ENCODE measurements around the gene ATP6V0D1. TPM values are rescaled to one million over a fixed set of nuclear protein-coding genes. Genes with fewer than 3 reads are reported as not detected.
A peak's percentile ranks its signal among the peaks of the same experiment; 100 is the strongest.

ATP6V0D1 gene
- total RNA-seq, 1 donor from 2014 or later: 49.6 TPM

- no peak for DNase-seq
These were observed 35.9 kb downstream of the ATP6V0D1 start for GRCh38 chr16:67445126-67445426.

- no peak for DNase-seq
These were observed 36.5 kb downstream of the ATP6V0D1 start for GRCh38 chr16:67444259-67445125.

- DNase-seq: peak; percentile 33
These were observed 37.7 kb downstream of the ATP6V0D1 start for GRCh38 chr16:67443265-67443664.

- no peak for DNase-seq
These were observed 38.2 kb downstream of the ATP6V0D1 start for GRCh38 chr16:67442581-67443255.

- DNase-seq: no peak
These were observed 39.0 kb downstream of the ATP6V0D1 start for GRCh38 chr16:67441907-67442306.

DNA sequence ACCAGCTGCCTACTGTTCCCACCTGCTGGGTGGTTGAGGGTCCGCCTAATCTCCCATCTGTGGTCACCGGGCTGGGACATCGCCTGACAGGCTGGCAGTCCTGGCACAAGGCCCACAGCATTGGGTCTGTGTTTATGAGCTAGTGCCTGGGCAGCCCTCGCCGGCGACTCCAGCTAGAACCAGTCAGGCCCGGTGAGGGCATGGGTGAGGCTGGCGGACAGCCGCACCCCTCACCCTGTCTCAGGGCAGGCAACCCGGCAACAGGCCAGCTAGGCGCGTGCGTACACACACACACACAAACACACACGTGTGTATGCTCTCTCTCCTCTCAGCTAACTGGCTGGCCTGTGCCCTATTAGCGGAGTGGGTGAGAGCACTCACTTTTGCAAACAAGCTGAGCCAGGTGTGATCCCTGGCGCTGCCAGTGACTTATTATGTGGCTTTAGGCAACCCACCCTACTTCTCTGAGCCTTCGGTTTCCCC, 39.6 kb downstream of the ATP6V0D1 start:
- no peak for DNase-seq

DNA sequence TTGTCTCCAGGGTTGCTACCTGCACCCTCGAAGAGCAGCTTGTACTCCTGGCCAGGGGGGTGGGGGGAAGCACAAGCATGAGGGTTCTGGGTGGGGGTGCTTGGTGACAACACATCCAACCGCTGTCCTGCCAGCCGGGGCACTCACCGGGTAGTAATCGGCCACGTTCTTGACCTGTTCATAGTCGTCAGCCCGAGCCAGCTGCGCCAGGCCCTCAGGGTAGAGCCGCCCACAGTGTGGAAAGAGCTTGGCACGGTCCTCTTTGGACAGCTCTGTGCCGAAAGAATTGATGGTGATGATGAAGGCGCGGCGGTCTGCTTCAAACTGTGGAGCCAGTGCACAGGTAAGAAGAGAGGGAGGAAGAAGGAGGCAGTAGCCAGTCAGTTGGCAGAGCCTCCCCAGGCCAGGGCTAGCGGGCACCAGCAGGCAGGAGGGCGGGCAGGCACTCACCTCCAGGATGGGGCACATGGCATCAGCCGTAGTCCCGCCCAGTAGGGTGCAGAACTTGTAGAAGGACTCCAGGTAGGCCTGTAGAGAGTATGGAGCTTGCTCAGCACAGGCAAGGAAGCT, 42.0 kb downstream of the ATP6V0D1 start:
- DNase-seq: no peak

GRCh38 chr16:67438098-67438791, 42.7 kb downstream of the ATP6V0D1 start:
- no peak for DNase-seq

GRCh38 chr16:67437513-67437912, 43.4 kb downstream of the ATP6V0D1 start:
- DNase-seq: no peak

DNA sequence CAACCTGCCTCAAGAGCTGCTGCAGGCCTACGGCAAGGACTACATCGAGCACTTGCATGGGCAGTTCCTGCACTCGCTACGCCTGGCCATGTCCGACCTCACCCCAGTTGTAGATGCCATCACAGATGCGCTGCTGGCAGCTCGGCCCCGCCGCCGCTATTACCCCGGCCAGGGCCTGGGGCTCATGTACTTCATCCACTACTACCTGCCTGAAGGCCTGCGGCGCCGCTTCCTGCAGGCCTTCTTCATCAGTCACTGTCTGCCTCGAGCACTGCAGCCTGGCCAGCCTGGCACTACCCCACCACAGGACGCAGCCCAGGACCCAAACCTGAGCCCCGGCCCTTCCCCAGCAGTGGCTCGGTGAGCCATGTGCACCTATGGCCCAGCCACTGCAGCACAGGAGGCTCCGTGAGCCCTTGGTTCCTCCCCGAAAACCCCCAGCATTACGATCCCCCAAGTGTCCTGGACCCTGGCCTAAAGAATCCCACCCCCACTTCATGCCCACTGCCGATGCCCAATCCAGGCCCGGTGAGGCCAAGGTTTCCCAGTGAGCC, 44.2 kb downstream of the ATP6V0D1 start:
- no peak for DNase-seq

DNA sequence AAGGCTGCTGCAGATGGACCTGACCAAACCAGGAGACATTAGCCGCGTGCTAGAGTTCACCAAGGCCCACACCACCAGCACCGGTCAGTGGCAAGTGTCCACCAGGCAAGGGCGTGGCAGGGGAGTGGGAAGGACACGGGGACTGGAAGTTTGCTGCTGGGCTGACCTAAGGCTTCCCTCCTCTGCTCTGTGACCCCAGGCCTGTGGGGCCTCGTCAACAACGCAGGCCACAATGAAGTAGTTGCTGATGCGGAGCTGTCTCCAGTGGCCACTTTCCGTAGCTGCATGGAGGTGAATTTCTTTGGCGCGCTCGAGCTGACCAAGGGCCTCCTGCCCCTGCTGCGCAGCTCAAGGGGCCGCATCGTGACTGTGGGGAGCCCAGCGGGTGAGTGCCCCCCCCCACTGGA, 45.2 kb downstream of the ATP6V0D1 start:
- no peak for DNase-seq

DNA sequence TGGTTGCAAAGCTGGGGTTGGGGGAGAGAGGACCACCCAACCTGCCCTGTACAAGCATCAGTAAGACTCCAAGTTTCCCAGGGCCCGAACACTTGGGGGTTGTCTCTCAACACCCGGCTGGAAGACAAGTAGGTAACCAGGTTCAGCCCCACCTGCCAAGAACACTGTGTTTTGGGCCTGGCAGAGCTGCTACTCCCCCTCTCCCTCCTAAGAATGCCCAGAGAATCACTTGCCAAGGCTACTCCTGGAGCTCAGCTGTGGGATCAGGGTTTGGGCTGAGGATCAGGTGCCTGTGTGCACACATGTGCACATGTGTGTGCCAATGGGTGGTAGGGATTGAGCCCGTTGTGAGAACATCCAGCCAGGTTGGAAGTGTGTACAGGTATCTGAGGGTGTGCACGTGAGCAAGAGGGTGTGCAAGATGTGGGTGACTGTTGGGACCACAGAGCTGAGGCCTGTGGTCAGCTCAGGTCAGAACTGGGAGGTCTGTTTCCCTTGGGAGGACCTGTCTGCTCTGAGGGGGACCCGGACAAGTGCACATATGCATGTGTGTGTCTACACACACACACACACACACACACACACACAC, 47.7 kb downstream of the ATP6V0D1 start:
- DNase-seq: no peak

DNA sequence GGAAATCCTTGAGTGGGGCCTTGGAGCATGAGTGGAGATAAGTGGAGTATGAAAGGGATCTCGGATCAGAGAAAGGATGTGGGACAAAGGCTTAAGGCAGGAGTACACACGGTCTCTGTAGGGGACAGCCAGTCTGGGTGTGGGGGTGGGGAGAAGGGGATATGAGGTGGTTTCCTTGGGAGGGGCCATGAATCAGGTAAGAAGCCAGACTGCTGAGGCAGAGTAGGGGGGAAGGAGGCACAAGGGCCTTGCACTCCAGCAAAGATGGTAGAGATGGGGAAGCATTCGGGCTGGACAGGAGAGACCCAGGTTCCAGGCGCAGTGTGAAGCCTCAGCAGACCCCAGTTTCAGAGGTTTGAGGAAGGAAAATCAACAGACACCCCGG, 48.5 kb downstream of the ATP6V0D1 start:
- DNase-seq: no peak

GRCh38 chr16:67431775-67432505, 49.0 kb downstream of the ATP6V0D1 start:
- DNase-seq: no peak

- no peak for DNase-seq
These were observed 49.8 kb downstream of the ATP6V0D1 start, which contains the start of gene HSD11B2 for GRCh38 chr16:67430977-67431774. HSD11B2 (plus strand) TSS chr16:67431121; CDS start chr16:67431249, 128 bp downstream.

DNA sequence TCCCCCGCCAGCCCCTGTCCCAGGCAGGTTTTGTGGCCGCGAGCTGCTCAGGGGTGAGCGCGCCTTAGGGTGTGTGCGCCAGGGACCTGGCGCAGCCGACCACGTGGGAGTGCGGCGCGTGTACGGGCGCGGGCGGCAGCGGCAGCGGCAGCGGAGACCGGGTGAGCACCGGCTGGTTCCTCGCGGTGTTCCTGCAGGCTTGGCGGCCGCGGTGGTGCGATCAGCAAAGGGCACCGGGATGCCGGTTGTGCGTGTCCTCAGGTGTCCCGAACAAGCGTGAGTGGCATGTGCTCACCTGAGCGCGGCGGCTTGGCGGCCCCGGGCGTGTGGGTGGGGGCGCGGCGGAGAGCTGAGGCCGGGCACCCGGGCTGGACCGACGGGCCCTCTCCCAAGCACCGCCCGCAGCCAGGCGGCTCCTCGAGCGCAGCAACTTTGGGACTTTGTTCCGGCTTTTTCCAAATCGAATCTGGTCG, 50.4 kb downstream of the ATP6V0D1 start:
- no peak for DNase-seq

GRCh38 chr16:67429799-67430503, 51.0 kb downstream of the ATP6V0D1 start:
- no peak for DNase-seq

DNA sequence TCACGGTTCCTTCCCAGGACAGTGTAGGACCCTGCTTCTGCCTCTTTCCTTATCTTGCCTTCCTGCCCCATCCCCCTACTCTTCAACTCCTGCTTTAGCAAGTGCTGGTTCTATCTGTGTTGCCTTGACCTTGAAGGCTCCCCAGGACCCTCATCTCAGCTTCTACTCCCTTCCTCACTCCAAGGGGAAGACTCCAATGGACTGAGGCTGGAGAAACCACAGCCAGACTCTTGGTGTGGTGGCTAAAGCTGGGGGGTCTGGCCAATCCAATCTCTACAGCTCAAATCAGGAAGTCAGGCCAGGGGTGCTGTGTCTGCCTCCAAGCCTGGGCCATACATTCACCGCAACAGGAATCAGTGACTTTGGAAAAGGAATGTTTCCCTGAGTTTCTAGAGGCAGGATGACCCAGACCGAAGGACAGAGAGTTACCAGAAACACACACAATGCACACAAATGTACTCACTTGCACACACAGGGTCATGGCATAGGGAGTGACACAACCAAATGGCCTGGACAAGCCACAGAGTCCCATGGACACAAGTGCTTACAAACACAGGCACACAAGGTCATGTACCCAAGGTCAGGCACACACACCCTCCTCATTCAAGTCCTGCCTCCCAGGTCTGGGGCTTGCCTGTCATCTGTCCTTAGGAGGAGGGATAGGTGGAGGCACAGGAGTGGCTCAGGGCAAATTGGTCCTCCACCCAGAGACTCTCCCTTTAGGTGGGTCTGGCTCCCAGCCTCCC, 51.7 kb downstream of the ATP6V0D1 start:
- no peak for DNase-seq

Data from skin of body (tissue), 2 donors.